Fibroblast of mammary gland (primary cell): Measurements from ENCODE around the gene TMEM233.

Experiments used
- DNase-seq: peaks from one replicate; pipeline ENCODE4 v3.0.0-alpha.2; 2010; ENCODE audit warnings: low read depth
- H3K4me3 ChIP-seq: 2 replicates; pipeline ENCODE4 v1.5.1; 2011; ENCODE audit warnings: low read depth, mild to moderate bottlenecking, low read length, moderate library complexity; ENCODE audit not compliant: control insufficient read depth
- TF ChIP-seq, protein P1 (sequence below): conservative IDR thresholded peaks from 2 replicates; pipeline ENCODE4 v1.5.1; 2011; ENCODE audit warnings: low read depth, low read length, inconsistent platforms; ENCODE audit not compliant: control insufficient read depth, insufficient read depth

Gene TMEM233

DNA sequence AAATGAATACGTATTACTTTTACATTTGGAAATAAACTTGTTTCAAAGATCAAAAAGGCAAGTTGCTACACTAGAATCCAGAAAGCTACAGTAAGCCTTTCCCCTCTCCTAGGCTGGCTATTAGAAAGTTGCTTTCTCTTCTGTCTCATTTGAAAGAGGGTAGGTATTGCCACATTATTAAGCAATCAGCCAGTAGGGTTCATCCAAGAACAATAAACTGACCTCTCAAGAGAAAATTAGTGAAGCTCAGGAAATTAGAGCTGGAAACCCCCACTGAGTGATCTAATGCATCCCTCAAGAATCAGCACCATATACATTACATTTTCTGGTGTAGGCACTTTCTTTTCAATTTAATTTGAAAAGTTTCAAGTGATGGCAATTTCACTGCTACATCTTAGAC is 4.5 kb upstream of the TMEM233 start:
- TF ChIP-seq, protein P1, sequence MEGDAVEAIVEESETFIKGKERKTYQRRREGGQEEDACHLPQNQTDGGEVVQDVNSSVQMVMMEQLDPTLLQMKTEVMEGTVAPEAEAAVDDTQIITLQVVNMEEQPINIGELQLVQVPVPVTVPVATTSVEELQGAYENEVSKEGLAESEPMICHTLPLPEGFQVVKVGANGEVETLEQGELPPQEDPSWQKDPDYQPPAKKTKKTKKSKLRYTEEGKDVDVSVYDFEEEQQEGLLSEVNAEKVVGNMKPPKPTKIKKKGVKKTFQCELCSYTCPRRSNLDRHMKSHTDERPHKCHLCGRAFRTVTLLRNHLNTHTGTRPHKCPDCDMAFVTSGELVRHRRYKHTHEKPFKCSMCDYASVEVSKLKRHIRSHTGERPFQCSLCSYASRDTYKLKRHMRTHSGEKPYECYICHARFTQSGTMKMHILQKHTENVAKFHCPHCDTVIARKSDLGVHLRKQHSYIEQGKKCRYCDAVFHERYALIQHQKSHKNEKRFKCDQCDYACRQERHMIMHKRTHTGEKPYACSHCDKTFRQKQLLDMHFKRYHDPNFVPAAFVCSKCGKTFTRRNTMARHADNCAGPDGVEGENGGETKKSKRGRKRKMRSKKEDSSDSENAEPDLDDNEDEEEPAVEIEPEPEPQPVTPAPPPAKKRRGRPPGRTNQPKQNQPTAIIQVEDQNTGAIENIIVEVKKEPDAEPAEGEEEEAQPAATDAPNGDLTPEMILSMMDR = no peak
- no peak overlapping the region for H3K4me3 ChIP-seq
- DNase-seq = peak; percentile 67

DNA sequence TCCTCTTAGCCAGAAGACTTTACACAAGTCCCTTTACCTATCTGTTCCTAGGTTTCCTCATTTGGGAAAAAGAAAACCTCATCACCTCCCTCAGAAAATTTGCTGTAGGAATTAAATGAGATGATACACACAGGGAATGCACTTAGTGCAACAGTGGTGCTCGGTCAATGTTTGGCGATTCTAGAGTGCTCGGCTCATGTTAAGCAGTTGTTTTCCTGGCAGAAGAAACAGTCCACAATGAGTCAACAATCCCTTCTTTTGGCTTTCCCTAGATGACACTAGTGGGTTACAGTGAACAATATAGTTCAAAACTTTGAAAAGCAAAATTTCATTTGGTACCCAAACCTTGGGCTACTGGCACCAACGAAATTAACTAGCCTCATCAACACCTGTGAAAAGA is 3.9 kb upstream of the TMEM233 start:
- H3K4me3 ChIP-seq = no peak overlapping the region
- TF ChIP-seq, protein P1 = no peak
- DNase-seq = no peak

DNA sequence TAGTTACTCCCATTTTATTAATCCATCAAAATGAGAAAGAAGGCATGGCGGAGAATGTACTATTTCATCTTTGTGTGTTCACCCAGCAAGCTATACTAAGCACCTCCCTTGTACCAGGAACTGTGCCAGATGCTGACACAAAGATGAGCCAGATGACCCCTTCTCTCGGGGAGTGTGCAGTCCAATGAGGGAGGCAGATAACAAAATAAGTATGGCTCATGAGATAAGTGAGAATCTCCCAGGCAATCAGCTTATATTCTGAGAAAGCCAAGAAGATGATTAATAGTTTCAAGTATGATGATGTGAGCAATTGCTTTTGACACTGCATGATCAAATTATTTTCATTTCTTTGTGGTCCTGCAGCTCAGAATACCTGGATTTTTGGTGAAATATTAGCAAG is 1.3 kb upstream of the TMEM233 start:
- no peak overlapping the region for H3K4me3 ChIP-seq
- peak; percentile 71 for DNase-seq
- TF ChIP-seq, protein P1 = no peak

DNA sequence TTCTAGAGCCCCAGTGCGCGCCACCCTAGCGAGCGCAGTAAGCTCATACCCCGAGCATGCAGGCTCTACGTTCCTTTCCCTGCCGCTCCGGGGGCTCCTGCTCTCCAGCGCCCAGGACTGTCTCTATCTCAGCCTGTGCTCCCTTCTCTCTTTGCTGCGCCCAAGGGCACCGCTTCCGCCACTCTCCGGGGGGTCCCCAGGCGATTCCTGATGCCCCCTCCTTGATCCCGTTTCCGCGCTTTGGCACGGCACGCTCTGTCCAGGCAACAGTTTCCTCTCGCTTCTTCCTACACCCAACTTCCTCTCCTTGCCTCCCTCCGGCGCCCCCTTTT is 791 bp downstream of the TMEM233 start:
- no peak for DNase-seq
- TF ChIP-seq, protein P1 = no peak
- H3K4me3 ChIP-seq = peak overlapping the region; percentile 38

DNA sequence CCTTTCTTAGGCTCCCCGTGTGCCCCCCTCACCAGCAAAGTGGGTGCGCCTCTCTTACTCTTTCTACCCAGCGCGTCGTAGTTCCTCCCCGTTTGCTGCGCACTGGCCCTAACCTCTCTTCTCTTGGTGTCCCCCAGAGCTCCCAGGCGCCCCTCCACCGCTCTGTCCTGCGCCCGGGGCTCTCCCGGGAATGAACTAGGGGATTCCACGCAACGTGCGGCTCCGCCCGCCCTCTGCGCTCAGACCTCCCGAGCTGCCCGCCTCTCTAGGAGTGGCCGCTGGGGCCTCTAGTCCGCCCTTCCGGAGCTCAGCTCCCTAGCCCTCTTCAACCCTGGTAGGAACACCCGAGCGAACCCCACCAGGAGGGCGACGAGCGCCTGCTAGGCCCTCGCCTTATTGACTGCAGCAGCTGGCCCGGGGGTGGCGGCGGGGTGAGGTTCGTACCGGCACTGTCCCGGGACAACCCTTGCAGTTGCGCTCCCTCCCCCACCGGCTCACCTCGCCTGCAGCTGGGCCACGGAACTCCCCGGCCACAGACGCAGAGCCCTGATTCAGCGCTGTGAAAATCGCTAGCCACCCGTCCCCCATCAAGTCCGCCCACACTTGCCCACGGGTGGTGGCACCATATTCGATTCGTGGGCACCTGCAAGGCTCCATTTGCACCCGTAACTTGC is 1.3 kb downstream of the TMEM233 start:
- H3K4me3 ChIP-seq = peak overlapping the region; percentile 38
- DNase-seq = no peak
- TF ChIP-seq, protein P1 = no peak

DNA sequence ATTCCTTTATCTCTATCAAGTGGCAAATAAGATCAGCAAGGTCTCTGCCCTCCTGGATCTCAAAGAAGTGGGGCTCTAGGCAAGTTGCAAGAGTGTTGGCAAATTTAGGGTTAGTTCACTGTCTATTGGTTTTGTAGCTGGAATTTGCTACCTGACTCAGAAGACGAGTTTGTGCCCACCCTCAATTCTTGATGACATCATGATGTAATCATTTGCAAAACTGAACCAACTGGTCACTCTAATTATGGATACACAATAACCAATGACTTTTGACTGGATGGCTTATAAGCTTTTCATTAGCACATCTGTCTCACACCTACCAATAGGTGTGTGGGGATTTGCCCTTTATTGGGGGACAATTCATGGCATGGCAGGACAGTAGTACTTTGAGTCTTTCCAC is 4.6 kb downstream of the TMEM233 start:
- DNase-seq = no peak
- no peak overlapping the region for H3K4me3 ChIP-seq
- TF ChIP-seq, protein P1 = no peak
